Liver (tissue), 9 donors: ENCODE results near the gene SLC35G4. TPM values are rescaled to one million over a fixed set of nuclear protein-coding genes. Genes with fewer than 3 reads are reported as not detected.

Source experiments
- DNase-seq: peaks from one replicate; pipeline ENCODE4 v3.0.0-alpha.2; 2017; ENCODE audit warnings: low spot score
- H3K27ac ChIP-seq, 2 donors: one replicate each; pipeline ENCODE4 v1.7.0; 2013; ENCODE audit warnings: inconsistent platforms in 2 of 2, low read length in 2 of 2, control low read depth in 1 of 2, low read depth in 1 of 2, mild to moderate bottlenecking in 1 of 2
- H3K27me3 ChIP-seq, 4 donors: one replicate each; pipeline versions ENCODE4 v1.6.1 to v1.7.0; 2013; ENCODE audit warnings: low read length in 3 of 4, inconsistent platforms in 1 of 4, mild to moderate bottlenecking in 1 of 4, moderate library complexity in 1 of 4; ENCODE audit not compliant: control insufficient read depth in 4 of 4, insufficient read depth in 4 of 4
- H3K36me3 ChIP-seq, 4 donors: one replicate each; pipeline versions ENCODE4 v1.6.1 to v1.7.0; 2013; ENCODE audit warnings: low read length in 3 of 4, mild to moderate bottlenecking in 3 of 4, low read depth in 1 of 4, moderate library complexity in 1 of 4; ENCODE audit not compliant: control insufficient read depth in 4 of 4, insufficient read depth in 3 of 4
- H3K4me1 ChIP-seq, 4 donors: one replicate each; pipeline versions ENCODE4 v1.6.1 to v1.7.0; 2013; ENCODE audit warnings: low read length in 3 of 4, mild to moderate bottlenecking in 3 of 4, moderate library complexity in 1 of 4; ENCODE audit not compliant: control insufficient read depth in 4 of 4, insufficient read depth in 4 of 4
- H3K4me3 ChIP-seq, 3 donors: one replicate each; pipeline versions ENCODE4 v1.6.1 to v1.7.0; 2013; ENCODE audit warnings: low read length in 3 of 3, control low read depth in 1 of 3, low read depth in 1 of 3, mild to moderate bottlenecking in 1 of 3
- H3K9ac ChIP-seq, 2 donors: one replicate each; pipeline ENCODE4 v1.7.0; 2013; ENCODE audit warnings: low read length in 2 of 2, mild to moderate bottlenecking in 2 of 2, moderate library complexity in 2 of 2, control low read depth in 1 of 2, low read depth in 1 of 2
- H3K9me3 ChIP-seq, 4 donors: one replicate each; pipeline versions ENCODE4 v1.6.1 to v1.7.0; 2013; ENCODE audit warnings: low read length in 3 of 4; ENCODE audit not compliant: control insufficient read depth in 4 of 4
- EGR1 ChIP-seq, 2 donors: IDR thresholded peaks; 2 replicates each; pipeline ENCODE4 v1.6.1; 2016 to 2018; ENCODE audit warnings: antibody characterized with exemption in 2 of 2, low read depth in 2 of 2
- FOXA1 ChIP-seq: IDR thresholded peaks from 2 replicates; pipeline ENCODE4 v1.6.1; 2016; ENCODE audit warnings: antibody characterized with exemption
- FOXA2 ChIP-seq: IDR thresholded peaks from 2 replicates; pipeline ENCODE4 v1.6.1; 2016; ENCODE audit warnings: antibody characterized with exemption
- GABPA ChIP-seq, 2 donors: IDR thresholded peaks in 1 of 2; conservative IDR thresholded peaks in 1 of 2; 2 replicates each; pipeline ENCODE4 v1.6.1; 2016; ENCODE audit warnings: antibody characterized with exemption in 2 of 2, mild to moderate bottlenecking in 1 of 2, moderate library complexity in 1 of 2
- HNF4A ChIP-seq, 2 donors: conservative IDR thresholded peaks; 2 replicates each; pipeline ENCODE4 v1.6.1; 2016; ENCODE audit warnings: antibody characterized with exemption in 2 of 2, mild to moderate bottlenecking in 2 of 2
- HNF4G ChIP-seq: IDR thresholded peaks from 2 replicates; pipeline ENCODE4 v1.6.1; 2016; ENCODE audit warnings: antibody characterized with exemption
- JUND ChIP-seq, 2 donors: IDR thresholded peaks; 2 replicates each; pipeline ENCODE4 v1.6.1; 2016; ENCODE audit warnings: antibody characterized with exemption in 2 of 2
- NR2F2 ChIP-seq: IDR thresholded peaks from 2 replicates; pipeline ENCODE4 v1.6.1; 2016; ENCODE audit warnings: antibody characterized with exemption
- RAD21 ChIP-seq, 2 donors: IDR thresholded peaks; 2 replicates each; pipeline ENCODE4 v1.6.1; 2016; ENCODE audit warnings: antibody characterized with exemption in 2 of 2, mild to moderate bottlenecking in 2 of 2
- REST ChIP-seq: IDR thresholded peaks from 2 replicates; pipeline ENCODE4 v1.6.1; 2016; ENCODE audit warnings: antibody characterized with exemption, mild to moderate bottlenecking
- RXRA ChIP-seq, 2 donors: IDR thresholded peaks; 2 replicates each; pipeline ENCODE4 v1.6.1; 2017 to 2018; ENCODE audit warnings: antibody characterized with exemption in 2 of 2, mild to moderate bottlenecking in 1 of 2
- SP1 ChIP-seq: IDR thresholded peaks from 2 replicates; pipeline ENCODE4 v1.6.1; 2018; ENCODE audit warnings: antibody characterized with exemption, mild to moderate bottlenecking
- TAF1 ChIP-seq: conservative IDR thresholded peaks from 2 replicates; pipeline ENCODE4 v1.6.1; 2016; ENCODE audit warnings: antibody characterized with exemption, mild to moderate bottlenecking
- YY1 ChIP-seq: IDR thresholded peaks from 2 replicates; pipeline ENCODE4 v1.6.1; 2016; ENCODE audit warnings: antibody characterized with exemption, mild to moderate bottlenecking
- ZBTB33 ChIP-seq: IDR thresholded peaks from 2 replicates; pipeline ENCODE4 v1.6.1; 2016; ENCODE audit warnings: antibody characterized with exemption
- WGBS: extraction: QIAGEN DNeasy Blood & Tissue Kit; methylation state at CpG from one replicate; pipeline ENCODE4 v1.1.7; 2013; 5-methylcytosine and 5-hydroxymethylcytosine counted together
- polyA plus RNA-seq, 2 donors: library from polyadenylated mRNA; stranded (reverse) in 1 of 2; unstranded in 1 of 2; fragments of 200-250 nt in 1 of 2; fragments of >200 nt in 1 of 2; fragmentation: Nextera tagmentation in 1 of 2; extraction: Ambion mirVana in 1 of 2; gene quantifications; one replicate each; pipeline versions ENCODE4 v1.2.1 to v1.2.3, GENCODE V29; 2013 to 2015
- total RNA-seq, 2 donors: library from RNA; depleted of rRNA; stranded (reverse); fragments of >200 nt; gene quantifications; one replicate each; pipeline ENCODE4 v1.2.3, GENCODE V29; 2014
- TF ChIP-seq, protein P1 (sequence below): fragments of 150-350 bp; IDR thresholded peaks from 2 replicates; pipeline ENCODE4 v1.5.1; 2017; ENCODE audit warnings: improper control_type of control experiment, low read depth, low read length; ENCODE audit not compliant: missing input control
- TF ChIP-seq, protein P2 (sequence below): IDR thresholded peaks from 2 replicates; pipeline ENCODE4 v1.6.1; 2016; ENCODE audit warnings: antibody characterized with exemption
- TF ChIP-seq, protein P3 (sequence below): IDR thresholded peaks from 2 replicates; pipeline ENCODE4 v1.6.1; 2016; ENCODE audit warnings: antibody characterized with exemption
- donor health status: healthy.
- donor health status: healthy.
- donor health status: healthy.
- donor health status: healthy.
- donor health status: healthy.

Gene SLC35G4
- total and polyA plus RNA-seq, 4 donors, result not detected

DNA sequence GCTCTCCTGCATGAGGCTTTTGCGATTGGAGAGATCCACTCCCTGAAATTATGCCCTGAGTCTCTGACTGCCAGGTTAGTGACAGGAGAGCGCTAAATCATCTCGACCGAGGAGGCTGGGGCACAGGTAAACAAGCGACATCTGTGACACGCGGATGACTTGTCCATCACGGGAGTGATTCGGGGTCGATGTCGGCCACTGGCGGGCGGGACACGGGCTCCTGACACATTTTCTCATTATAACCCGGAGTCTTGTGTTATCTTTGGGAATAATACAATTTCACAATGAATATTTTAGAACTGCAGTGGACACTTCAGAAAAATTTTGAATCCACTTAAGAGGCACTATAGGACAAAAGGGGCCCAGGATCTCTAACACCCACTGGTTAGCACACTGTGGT lies 29.5 kb upstream of the SLC35G4 start:
- Histone ChIP-seq H3K9ac (no peak overlapping the region), H3K27me3 (peaks cover 0 to 2% (median 0%) of the 10 kb centered on the region in 4 donors), H3K36me3 (no peaks in the 10 kb centered on the region), H3K27ac (no peak overlapping the region), H3K4me3 (no peak overlapping the region), H3K9me3 (no peaks in the 10 kb centered on the region), H3K4me1 (no peaks in the 10 kb centered on the region)
- 93% methylated on average over 15 of the region's 15 CpGs for WGBS
- no peak for DNase-seq
- no peak for TF ChIP-seq RAD21 (IDR thresholded peaks at IDR 0.05)

DNA sequence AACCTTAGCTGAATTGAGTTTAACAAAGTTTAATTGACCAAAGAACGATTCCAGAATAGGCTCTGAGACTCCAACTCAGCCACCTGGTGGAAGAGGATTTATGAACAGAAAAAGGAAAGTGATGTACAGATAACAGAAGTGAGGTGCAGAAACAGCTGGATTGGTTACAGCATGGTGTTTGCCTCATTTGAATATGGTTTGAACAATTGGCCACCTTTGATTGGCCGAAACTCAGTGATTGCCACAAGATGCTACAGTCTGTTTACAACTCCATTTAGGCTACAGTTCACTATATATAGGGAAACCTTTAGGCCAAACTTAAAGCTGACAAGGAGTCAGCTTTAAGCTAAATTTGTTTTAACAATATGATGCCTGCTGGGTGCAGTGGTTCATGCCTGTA lies 28.1 kb upstream of the SLC35G4 start:
- Histone ChIP-seq H3K27ac (no peak overlapping the region), H3K9ac (no peak overlapping the region), H3K9me3 (no peaks in the 10 kb centered on the region), H3K27me3 (peaks cover 0 to 2% (median 0%) of the 10 kb centered on the region in 4 donors), H3K4me3 (no peak overlapping the region), H3K36me3 (no peaks in the 10 kb centered on the region), H3K4me1 (no peaks in the 10 kb centered on the region)
- 86% methylated on average over 2 of the region's 2 CpGs for WGBS
- TF ChIP-seq ZBTB33 (no peak), GABPA (IDR thresholded peaks at IDR 0.05 in 1 of 2, conservative IDR thresholded peaks at IDR 0.05 in 1 of 2) (no peak), EGR1 (IDR thresholded peaks at IDR 0.05; ENCODE audit: low read depth in 2 of 2) (no peak), HNF4G (no peak), RAD21 (IDR thresholded peaks at IDR 0.05) (no peak), RXRA (IDR thresholded peaks at IDR 0.05) (no peak), SP1 (no peak)
- TF ChIP-seq, protein P1, sequence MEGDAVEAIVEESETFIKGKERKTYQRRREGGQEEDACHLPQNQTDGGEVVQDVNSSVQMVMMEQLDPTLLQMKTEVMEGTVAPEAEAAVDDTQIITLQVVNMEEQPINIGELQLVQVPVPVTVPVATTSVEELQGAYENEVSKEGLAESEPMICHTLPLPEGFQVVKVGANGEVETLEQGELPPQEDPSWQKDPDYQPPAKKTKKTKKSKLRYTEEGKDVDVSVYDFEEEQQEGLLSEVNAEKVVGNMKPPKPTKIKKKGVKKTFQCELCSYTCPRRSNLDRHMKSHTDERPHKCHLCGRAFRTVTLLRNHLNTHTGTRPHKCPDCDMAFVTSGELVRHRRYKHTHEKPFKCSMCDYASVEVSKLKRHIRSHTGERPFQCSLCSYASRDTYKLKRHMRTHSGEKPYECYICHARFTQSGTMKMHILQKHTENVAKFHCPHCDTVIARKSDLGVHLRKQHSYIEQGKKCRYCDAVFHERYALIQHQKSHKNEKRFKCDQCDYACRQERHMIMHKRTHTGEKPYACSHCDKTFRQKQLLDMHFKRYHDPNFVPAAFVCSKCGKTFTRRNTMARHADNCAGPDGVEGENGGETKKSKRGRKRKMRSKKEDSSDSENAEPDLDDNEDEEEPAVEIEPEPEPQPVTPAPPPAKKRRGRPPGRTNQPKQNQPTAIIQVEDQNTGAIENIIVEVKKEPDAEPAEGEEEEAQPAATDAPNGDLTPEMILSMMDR, result no peak
- TF ChIP-seq, protein P2, sequence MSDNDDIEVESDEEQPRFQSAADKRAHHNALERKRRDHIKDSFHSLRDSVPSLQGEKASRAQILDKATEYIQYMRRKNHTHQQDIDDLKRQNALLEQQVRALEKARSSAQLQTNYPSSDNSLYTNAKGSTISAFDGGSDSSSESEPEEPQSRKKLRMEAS, result no peak
- no peak for DNase-seq

- H3K9me3 ChIP-seq, result no peaks in the 10 kb centered on the region
- no peaks in the 10 kb centered on the region for H3K27me3 ChIP-seq
- H3K36me3 ChIP-seq, result no peaks in the 10 kb centered on the region
- no peak overlapping the region for H3K27ac ChIP-seq
- DNase-seq, result no peak
- H3K4me1 ChIP-seq, result no peaks in the 10 kb centered on the region
- 81% methylated on average over 7 of the region's 7 CpGs for WGBS
- H3K4me3 ChIP-seq, result no peak overlapping the region
- no peak overlapping the region for H3K9ac ChIP-seq
- TF ChIP-seq FOXA2 (no peak), EGR1 (IDR thresholded peaks at IDR 0.05; ENCODE audit: low read depth in 2 of 2) (no peak), RAD21 (IDR thresholded peaks at IDR 0.05) (no peak), GABPA (IDR thresholded peaks at IDR 0.05 in 1 of 2, conservative IDR thresholded peaks at IDR 0.05 in 1 of 2) (no peak), TAF1 (no peak), SP1 (no peak), ZBTB33 (no peak), RXRA (IDR thresholded peaks at IDR 0.05) (no peak), NR2F2 (no peak), JUND (IDR thresholded peaks at IDR 0.05) (no peak), HNF4A (conservative IDR thresholded peaks at IDR 0.05) (no peak), REST (no peak), FOXA1 (no peak), YY1 (no peak)
- TF ChIP-seq, protein P3, sequence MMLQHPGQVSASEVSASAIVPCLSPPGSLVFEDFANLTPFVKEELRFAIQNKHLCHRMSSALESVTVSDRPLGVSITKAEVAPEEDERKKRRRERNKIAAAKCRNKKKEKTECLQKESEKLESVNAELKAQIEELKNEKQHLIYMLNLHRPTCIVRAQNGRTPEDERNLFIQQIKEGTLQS, result no peak
- TF ChIP-seq, protein P2, result no peak
Observed at GRCh38 chr18:11585596-11585995, 23.8 kb upstream of the SLC35G4 start.
